H9 (cell line): ENCODE data around the gene JAK1. TPM values are rescaled to one million over a fixed set of nuclear protein-coding genes. Genes with fewer than 3 reads are reported as not detected.

ENCODE experiments used
- DNase-seq: peaks from one replicate; pipeline ENCODE4 v3.0.0-alpha.2; 2017
- H2AFZ ChIP-seq: one replicate; pipeline ENCODE4 v1.6.1; 2013; ENCODE audit warnings: mild to moderate bottlenecking, low read length, control low read depth, moderate library complexity
- H2AK5ac ChIP-seq: 2 replicates; pipeline ENCODE4 v1.6.1; 2013; ENCODE audit warnings: low read length, control low read depth, mixed read lengths; ENCODE audit not compliant: insufficient read length
- H2BK120ac ChIP-seq: one replicate; pipeline ENCODE4 v1.6.1; 2013; ENCODE audit warnings: low read depth, mild to moderate bottlenecking, low read length, control low read depth, inconsistent platforms; ENCODE audit not compliant: poor library complexity, severe bottlenecking
- H2BK12ac ChIP-seq: 2 replicates; pipeline ENCODE4 v1.6.1; 2013; ENCODE audit warnings: low read length, control low read depth, mixed read lengths, low read depth; ENCODE audit not compliant: insufficient read length
- H2BK15ac ChIP-seq: 2 replicates; pipeline ENCODE4 v1.6.1; 2013; ENCODE audit warnings: low read depth, low read length, control low read depth
- H2BK20ac ChIP-seq: one replicate; pipeline ENCODE4 v1.6.1; 2013; ENCODE audit warnings: low read depth, mild to moderate bottlenecking, low read length, control low read depth, inconsistent platforms; ENCODE audit not compliant: poor library complexity, severe bottlenecking
- H2BK5ac ChIP-seq: 2 replicates; pipeline ENCODE4 v1.6.1; 2013; ENCODE audit warnings: low read length, control low read depth, mixed read lengths; ENCODE audit not compliant: insufficient read length
- H3K14ac ChIP-seq: 2 replicates; pipeline ENCODE4 v1.6.1; 2013; ENCODE audit warnings: low read length, control low read depth; ENCODE audit not compliant: insufficient read depth
- H3K18ac ChIP-seq: 2 replicates; pipeline ENCODE4 v1.6.1; 2013; ENCODE audit warnings: low read depth, mild to moderate bottlenecking, mixed read lengths, low read length, control low read depth; ENCODE audit not compliant: insufficient read length
- H3K23ac ChIP-seq: 2 replicates; pipeline ENCODE4 v1.6.1; 2013; ENCODE audit warnings: low read length, control low read depth, mixed read lengths, low read depth; ENCODE audit not compliant: insufficient read length
- H3K23me2 ChIP-seq: 2 replicates; pipeline ENCODE4 v1.6.1; 2013; ENCODE audit warnings: low read depth, mild to moderate bottlenecking, mixed read lengths, low read length, control low read depth; ENCODE audit not compliant: insufficient read length, poor library complexity, severe bottlenecking
- H3K27ac ChIP-seq: 2 replicates; pipeline ENCODE4 v1.5.1; 2013; ENCODE audit warnings: low read length, control low read depth, mixed read lengths, low read depth; ENCODE audit not compliant: insufficient read length
- H3K27me3 ChIP-seq: 2 replicates; pipeline ENCODE4 v1.6.1; 2013; ENCODE audit warnings: low read length, control low read depth, inconsistent platforms; ENCODE audit not compliant: insufficient read depth
- H3K4ac ChIP-seq: 2 replicates; pipeline ENCODE4 v1.6.1; 2013; ENCODE audit warnings: low read depth, mild to moderate bottlenecking, control low read depth, inconsistent platforms, low read length, moderate library complexity
- H3K4me1 ChIP-seq: 2 replicates; pipeline ENCODE4 v1.6.1; 2013; ENCODE audit warnings: low read length, control low read depth, inconsistent platforms; ENCODE audit not compliant: insufficient read depth
- H3K4me2 ChIP-seq: 2 replicates; pipeline ENCODE4 v1.6.1; 2013; ENCODE audit warnings: low read length, control low read depth, mixed read lengths; ENCODE audit not compliant: insufficient read length, insufficient read depth
- H3K56ac ChIP-seq: 2 replicates; pipeline ENCODE4 v1.6.1; 2013; ENCODE audit warnings: low read depth, mild to moderate bottlenecking, mixed read lengths, low read length, control low read depth; ENCODE audit not compliant: insufficient read length
- H3K79me1 ChIP-seq: 2 replicates; pipeline ENCODE4 v1.6.1; 2013; ENCODE audit warnings: low read depth, mild to moderate bottlenecking, moderate library complexity, low read length, control low read depth, inconsistent platforms; ENCODE audit not compliant: insufficient read depth, poor library complexity, severe bottlenecking
- H3K79me2 ChIP-seq: 2 replicates; pipeline ENCODE4 v1.6.1; 2013; ENCODE audit warnings: low read length, control low read depth, inconsistent platforms; ENCODE audit not compliant: insufficient read depth
- H3K9ac ChIP-seq: 2 replicates; pipeline ENCODE4 v1.6.1; 2013; ENCODE audit warnings: low read length, control low read depth, mixed read lengths; ENCODE audit not compliant: insufficient read length; ENCODE audit errors: extremely low read depth
- H3K9me3 ChIP-seq: one replicate; pipeline ENCODE4 v1.6.1; 2013; ENCODE audit warnings: low read depth, low read length, inconsistent platforms; ENCODE audit not compliant: control insufficient read depth
- H3T11ph ChIP-seq: one replicate; pipeline ENCODE4 v1.6.1; 2013; ENCODE audit warnings: mild to moderate bottlenecking, low read length, control low read depth, inconsistent platforms
- H4K20me1 ChIP-seq: one replicate; pipeline ENCODE4 v1.6.1; 2013; ENCODE audit not compliant: control insufficient read depth, insufficient read length, insufficient read depth
- H4K5ac ChIP-seq: 2 replicates; pipeline ENCODE4 v1.6.1; 2013; ENCODE audit warnings: low read depth, mild to moderate bottlenecking, mixed read lengths, low read length, control low read depth; ENCODE audit not compliant: insufficient read length
- H4K8ac ChIP-seq: replicated peaks from 2 replicates; pipeline ENCODE4 v1.6.1; 2013; ENCODE audit warnings: low read length, control low read depth, mixed read lengths, low read depth; ENCODE audit not compliant: insufficient read length
- H4K91ac ChIP-seq: 2 replicates; pipeline ENCODE4 v1.6.1; 2013; ENCODE audit warnings: low read depth, mild to moderate bottlenecking, moderate library complexity, mixed read lengths, low read length, control low read depth; ENCODE audit not compliant: insufficient read length
- H3K27ac Mint-ChIP-seq, 3 experiments: 2 replicates in 2 of 3; 3 replicates in 1 of 3; pipeline ENCODE4 v1.8.0; 2020 to 2021; ENCODE audit warnings: mixed read lengths in 3 of 3, mild to moderate bottlenecking in 1 of 3, moderate library complexity in 1 of 3
- H3K27me3 Mint-ChIP-seq: 2 replicates; pipeline ENCODE4 v1.8.0; 2021; ENCODE audit warnings: low read depth, mild to moderate bottlenecking, moderate library complexity, mixed read lengths
- H3K36me3 Mint-ChIP-seq, 3 experiments: 2 replicates in 2 of 3; 3 replicates in 1 of 3; pipeline ENCODE4 v1.8.0; 2020 to 2021; ENCODE audit warnings: low read depth in 3 of 3, mixed read lengths in 3 of 3; ENCODE audit not compliant: insufficient read depth in 1 of 3
- H3K4me1 Mint-ChIP-seq, 2 experiments: 2 replicates each; pipeline ENCODE4 v1.8.0; 2020; ENCODE audit warnings: mixed read lengths in 2 of 2
- H3K4me3 Mint-ChIP-seq, 2 experiments: 2 replicates in 1 of 2; 3 replicates in 1 of 2; pipeline ENCODE4 v1.8.0; 2020 to 2021; ENCODE audit warnings: mild to moderate bottlenecking in 2 of 2, mixed read lengths in 2 of 2, moderate library complexity in 1 of 2
- H3K9me3 Mint-ChIP-seq, 2 experiments: 2 replicates in 1 of 2; 3 replicates in 1 of 2; pipeline ENCODE4 v1.8.0; 2020; ENCODE audit warnings: mild to moderate bottlenecking in 2 of 2, mixed read lengths in 2 of 2, moderate library complexity in 1 of 2
- CTCF ChIP-seq: fragments of 200-600 bp; sonication (generic); conservative IDR thresholded peaks from 3 replicates; pipeline ENCODE4 v1.8.0; 2021; ENCODE audit warnings: antibody characterized with exemption, mild to moderate bottlenecking
- WGBS: extraction: QIAGEN DNeasy Blood & Tissue Kit; methylation state at CpG from one replicate; pipeline ENCODE4 v1.1.7; 2013; ENCODE audit warnings: missing lambda C conversion rate, low lambda C conversion rate, mixed read lengths; ENCODE audit not compliant: insufficient read length; ENCODE audit errors: extremely low coverage; 5-methylcytosine and 5-hydroxymethylcytosine counted together
- total RNA-seq: library from RNA; stranded (reverse); gene quantifications from 2 replicates; pipeline ENCODE4 v1.2.1, GENCODE V29; 2021

The JAK1 gene
- total RNA-seq, 1 experiment from 2014 or later = 12.8 TPM

- Histone ChIP-seq H3K4ac (no peak overlapping the region), H3K79me2 (no peaks in the 10 kb centered on the region; the same call in 1 of the 2 replicates), H4K91ac (no peak overlapping the region), H2BK15ac (no peak overlapping the region), H3K27me3 (no peaks in the 10 kb centered on the region), H3K14ac (no peak overlapping the region), H3K9ac (no peak overlapping the region), H3K23ac (no peak overlapping the region), H2BK120ac (no peak overlapping the region), H4K8ac (no peak overlapping the region), H3K9me3 (no peaks in the 10 kb centered on the region), H4K20me1 (no peaks in the 10 kb centered on the region), H3K18ac (no peak overlapping the region), H4K5ac (no peak overlapping the region), H2AK5ac (no peak overlapping the region), H3K79me1 (no peaks in the 10 kb centered on the region), H3K4me2 (no peak overlapping the region), H3K56ac (no peak overlapping the region), H2BK12ac (no peak overlapping the region), H2AFZ (no peak overlapping the region), H3K4me1 (no peaks in the 10 kb centered on the region), H3T11ph (no peak overlapping the region), H2BK20ac (no peak overlapping the region), H3K27ac (no peak overlapping the region), H3K23me2 (no peaks in the 10 kb centered on the region), H2BK5ac (no peak overlapping the region)
- Mint-ChIP-seq H3K9me3 (no peaks in the 10 kb centered on the region), H3K27ac (no peak overlapping the region), H3K4me1 (peaks cover 5 to 7% of the 10 kb centered on the region in 2 experiments; a peak in 3 of 4 replicates), H3K27me3 (no peaks in the 10 kb centered on the region), H3K36me3 (no peaks in the 10 kb centered on the region), H3K4me3 (no peak overlapping the region)
- no CpG with 5 or more reads among the region's 4 CpGs for WGBS
- no peak for TF ChIP-seq CTCF
- no peak for DNase-seq
Observed at GRCh38 chr1:64942118-64942517, 24.2 kb downstream of the JAK1 start.
